Smooth muscle cell (in vitro differentiated cells): ENCODE results near the gene ADGRG2. TPM values are rescaled to one million over a fixed set of nuclear protein-coding genes. Genes with fewer than 3 reads are reported as not detected.
"Not testable (repeated sequence)": the region's sequence is repeated elsewhere in the genome, so short reads cannot be mapped to it uniquely, and the experiment has no call there.

Experiments used
- DNase-seq: peaks from one replicate; lab custom pipeline; 2025; ENCODE audit not compliant: unreplicated experiment; lab: John Stamatoyannopoulos, UW
- H2AFZ ChIP-seq: fragments of 200-600 bp; sonication (generic); 2 replicates; pipeline ENCODE4 v1.6.0; 2016; ENCODE audit warnings: antibody characterized with exemption, low read depth, mild to moderate bottlenecking
- H3F3A ChIP-seq: fragments of 200-600 bp; sonication (generic); 2 replicates; pipeline ENCODE4 v1.6.0; 2017; ENCODE audit warnings: antibody characterized with exemption, low read depth
- H3K27ac ChIP-seq: fragments of 200-600 bp; sonication (generic); 2 replicates; pipeline ENCODE4 v1.5.1; 2016; ENCODE audit warnings: low read depth, mild to moderate bottlenecking
- H3K27me3 ChIP-seq: fragments of 200-600 bp; sonication (generic); 2 replicates; pipeline ENCODE4 v1.6.1; 2016; ENCODE audit warnings: low read depth, mild to moderate bottlenecking
- H3K36me3 ChIP-seq: fragments of 200-600 bp; sonication (generic); 2 replicates; pipeline ENCODE4 v1.5.1; 2016; ENCODE audit warnings: low read depth
- H3K4me1 ChIP-seq: fragments of 200-600 bp; sonication (generic); 2 replicates; pipeline ENCODE4 v1.5.1; 2016; ENCODE audit warnings: low read depth
- H3K4me2 ChIP-seq: fragments of 200-600 bp; sonication (generic); 2 replicates; pipeline ENCODE4 v1.6.0; 2016; ENCODE audit warnings: mild to moderate bottlenecking
- H3K4me3 ChIP-seq: fragments of 200-600 bp; sonication (generic); 2 replicates; pipeline ENCODE4 v1.5.1; 2016; ENCODE audit warnings: mild to moderate bottlenecking
- H3K79me2 ChIP-seq: fragments of 200-600 bp; sonication (generic); 2 replicates; pipeline ENCODE4 v1.6.0; 2016; ENCODE audit warnings: low read depth, mild to moderate bottlenecking
- H3K9ac ChIP-seq: fragments of 200-600 bp; sonication (generic); 2 replicates; pipeline ENCODE4 v1.6.0; 2016; ENCODE audit warnings: low read depth
- H3K9me3 ChIP-seq: fragments of 200-600 bp; sonication (generic); replicated peaks from 2 replicates; pipeline ENCODE4 v1.5.1; 2016; ENCODE audit warnings: low read depth
- H4K20me1 ChIP-seq: fragments of 200-600 bp; sonication (generic); 2 replicates; pipeline ENCODE4 v1.6.0; 2016; ENCODE audit warnings: low read depth
- WGBS: methylation state at CpG from one replicate; pipeline ENCODE4 v1.1.7; 2016; ENCODE audit warnings: low lambda C conversion rate; 5-methylcytosine and 5-hydroxymethylcytosine counted together
- polyA plus RNA-seq: library from polyadenylated mRNA; unstranded; fragments of >200 nt; fragmentation: Nextera tagmentation; extraction: Ambion mirVana; gene quantifications from 2 replicates; pipeline ENCODE4 v1.2.1, GENCODE V29; 2016
- total RNA-seq: library from RNA; depleted of rRNA; stranded (reverse); fragments of >200 nt; gene quantifications from 2 replicates; pipeline ENCODE4 v1.2.3, GENCODE V29; 2014
- TF ChIP-seq, protein P1 (sequence below): fragments of 200-600 bp; sonication (generic); IDR thresholded peaks from 2 replicates; pipeline ENCODE4 v1.5.1; 2017; ENCODE audit warnings: borderline replicate concordance, mild to moderate bottlenecking, antibody characterized with exemption; ENCODE audit not compliant: insufficient read depth, poor library complexity, severe bottlenecking

ADGRG2 gene
- total and polyA plus RNA-seq, 2 experiments from 2014 or later = 0.09 TPM; not detected in 1

DNA sequence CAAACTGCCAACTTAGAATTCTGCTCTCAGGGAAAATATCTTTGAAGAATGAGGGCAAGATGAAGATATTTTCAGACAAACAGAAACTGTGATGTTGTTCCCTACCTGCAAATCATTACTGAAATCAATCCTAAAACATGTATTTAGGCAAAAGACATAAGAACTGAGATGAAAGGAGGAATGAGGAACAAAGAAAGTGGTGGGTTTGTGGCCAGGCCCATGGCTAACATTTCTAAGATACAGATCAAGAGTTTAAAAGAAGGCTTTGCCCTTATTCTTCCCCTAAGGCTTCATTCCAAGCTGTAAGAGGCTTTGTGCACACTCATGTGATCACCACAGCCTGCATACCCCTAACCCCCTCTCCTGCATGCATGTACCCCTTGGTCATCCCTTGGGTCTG, 46.5 kb downstream of the ADGRG2 start:
- DNase-seq = no peak

DNA sequence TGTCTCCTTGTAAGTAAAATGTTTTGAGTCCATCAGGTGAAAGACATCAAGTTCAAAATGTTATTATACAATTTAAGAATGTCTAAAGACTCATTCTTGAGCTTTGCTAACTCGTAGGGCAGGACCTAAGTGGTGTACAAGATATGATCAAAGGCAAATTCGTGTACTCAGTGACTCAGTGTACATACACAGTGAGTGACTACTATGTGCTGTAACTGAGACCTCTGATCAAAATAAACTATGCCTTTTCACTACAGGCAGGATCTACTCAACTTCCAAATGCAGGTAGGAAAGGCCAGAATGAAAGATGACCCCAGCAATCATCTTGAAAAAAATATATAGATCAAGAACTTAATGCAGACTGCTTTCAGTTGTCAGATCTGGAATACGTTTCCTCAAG, 49.9 kb downstream of the ADGRG2 start:
- Histone ChIP-seq H3K27me3 (no peaks in the 10 kb centered on the region), H3K36me3 (no peaks in the 10 kb centered on the region), H3K9ac (no peak overlapping the region), H3K9me3 (no peaks in the 10 kb centered on the region), H3K27ac (no peak overlapping the region), H3K4me3 (no peak overlapping the region), H3K4me1 (no peaks in the 10 kb centered on the region), H2AFZ (no peak overlapping the region), H3K4me2 (no peak overlapping the region), H3F3A (no peaks in the 10 kb centered on the region), H4K20me1 (no peaks in the 10 kb centered on the region), H3K79me2 (no peaks in the 10 kb centered on the region)
- TF ChIP-seq, protein P1, sequence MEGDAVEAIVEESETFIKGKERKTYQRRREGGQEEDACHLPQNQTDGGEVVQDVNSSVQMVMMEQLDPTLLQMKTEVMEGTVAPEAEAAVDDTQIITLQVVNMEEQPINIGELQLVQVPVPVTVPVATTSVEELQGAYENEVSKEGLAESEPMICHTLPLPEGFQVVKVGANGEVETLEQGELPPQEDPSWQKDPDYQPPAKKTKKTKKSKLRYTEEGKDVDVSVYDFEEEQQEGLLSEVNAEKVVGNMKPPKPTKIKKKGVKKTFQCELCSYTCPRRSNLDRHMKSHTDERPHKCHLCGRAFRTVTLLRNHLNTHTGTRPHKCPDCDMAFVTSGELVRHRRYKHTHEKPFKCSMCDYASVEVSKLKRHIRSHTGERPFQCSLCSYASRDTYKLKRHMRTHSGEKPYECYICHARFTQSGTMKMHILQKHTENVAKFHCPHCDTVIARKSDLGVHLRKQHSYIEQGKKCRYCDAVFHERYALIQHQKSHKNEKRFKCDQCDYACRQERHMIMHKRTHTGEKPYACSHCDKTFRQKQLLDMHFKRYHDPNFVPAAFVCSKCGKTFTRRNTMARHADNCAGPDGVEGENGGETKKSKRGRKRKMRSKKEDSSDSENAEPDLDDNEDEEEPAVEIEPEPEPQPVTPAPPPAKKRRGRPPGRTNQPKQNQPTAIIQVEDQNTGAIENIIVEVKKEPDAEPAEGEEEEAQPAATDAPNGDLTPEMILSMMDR = no peak
- 62% methylated on average over 3 of the region's 3 CpGs for WGBS
- no peak for DNase-seq

More for the DNA sequence above, 46.5 kb downstream of the ADGRG2 start:
- H2AFZ ChIP-seq = no peak overlapping the region
- no peaks in the 10 kb centered on the region for H4K20me1 ChIP-seq
- H3K9ac ChIP-seq = no peak overlapping the region
- H3K79me2 ChIP-seq = no peaks in the 10 kb centered on the region
- H3K4me3 ChIP-seq = no peak overlapping the region
- H3K27ac ChIP-seq = no peak overlapping the region
- H3K9me3 ChIP-seq = no peaks in the 10 kb centered on the region
- TF ChIP-seq, protein P1 = no peak
- H3K27me3 ChIP-seq = no peaks in the 10 kb centered on the region
- no peaks in the 10 kb centered on the region for H3F3A ChIP-seq
- no peaks in the 10 kb centered on the region for H3K4me1 ChIP-seq
- no peaks in the 10 kb centered on the region for H3K36me3 ChIP-seq
- H3K4me2 ChIP-seq = no peak overlapping the region

DNA sequence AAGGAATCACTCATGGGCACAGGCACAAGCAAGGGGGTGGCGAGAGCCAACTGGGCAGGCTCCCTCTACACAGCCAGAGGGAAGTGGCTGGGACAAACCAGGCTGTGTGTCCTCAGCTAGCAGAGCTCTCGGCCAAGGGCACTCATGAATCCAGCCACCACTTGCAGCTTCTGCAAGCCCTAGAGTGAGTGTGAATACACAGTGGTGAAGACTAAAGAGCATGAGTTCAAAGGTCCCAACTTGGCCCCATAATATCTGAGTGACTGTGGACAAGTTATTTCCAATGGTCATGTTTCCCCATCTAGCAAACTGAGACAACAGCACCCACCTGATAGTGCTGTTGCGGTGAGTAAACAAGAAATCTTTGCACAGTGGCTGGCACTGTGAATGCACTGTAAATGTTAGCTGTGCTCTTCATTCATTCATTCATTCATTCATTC, 51.7 kb downstream of the ADGRG2 start:
- Histone ChIP-seq H3K9ac (no peak overlapping the region), H2AFZ (no peak overlapping the region), H3K79me2 (no peaks in the 10 kb centered on the region), H3K27ac (no peak overlapping the region), H3K36me3 (no peaks in the 10 kb centered on the region), H3K9me3 (no peaks in the 10 kb centered on the region), H3K4me1 (no peaks in the 10 kb centered on the region), H3K4me3 (no peak overlapping the region), H3F3A (no peaks in the 10 kb centered on the region), H3K27me3 (no peaks in the 10 kb centered on the region), H3K4me2 (no peak overlapping the region), H4K20me1 (no peaks in the 10 kb centered on the region)
- WGBS = 92% methylated on average over 3 of the region's 3 CpGs
- TF ChIP-seq, protein P1 = no peak
- DNase-seq = no peak

DNA sequence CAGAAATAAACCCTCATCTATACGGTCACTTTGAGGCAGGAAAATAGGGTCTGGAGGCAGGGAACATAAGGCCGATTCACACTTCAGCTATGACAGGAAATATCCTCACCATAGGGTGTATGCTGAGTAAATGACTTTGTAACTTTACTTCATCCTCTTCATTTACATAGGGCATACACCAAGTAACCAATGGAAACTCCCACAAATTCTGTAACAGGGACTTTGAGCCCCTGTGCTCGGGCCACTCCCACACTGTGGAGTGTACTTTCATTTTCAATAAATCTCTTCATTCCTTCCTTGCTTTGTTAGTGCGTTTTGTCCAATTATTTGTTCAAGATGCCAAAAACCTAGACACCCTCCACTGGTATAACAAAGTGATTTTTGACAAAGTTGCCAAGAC, 55.3 kb downstream of the ADGRG2 start:
- not testable (repeated sequence) for H3K36me3 ChIP-seq, H3K4me1 ChIP-seq, DNase-seq, H3F3A ChIP-seq, H3K9me3 ChIP-seq, H3K27me3 ChIP-seq, H3K79me2 ChIP-seq, H3K4me2 ChIP-seq, H2AFZ ChIP-seq, H4K20me1 ChIP-seq, H3K9ac ChIP-seq, H3K4me3 ChIP-seq, H3K27ac ChIP-seq
- WGBS = 83% methylated on average over 4 of the region's 4 CpGs
